Stimulated activated CD8-positive, alpha-beta memory T cell treated with anti-CD3 and anti-CD28 coated beads, Interleukin-12 subunit alpha, Interleukin-12 subunit beta, amount 100 ng/mL, for 24 hours (primary cell): ENCODE data around the gene HLA-G.

Experiments
- DNase-seq: peaks from one replicate; pipeline ENCODE4 v3.0.0-alpha.2; 2020; ENCODE audit errors: extremely low read depth

HLA-G gene

DNA sequence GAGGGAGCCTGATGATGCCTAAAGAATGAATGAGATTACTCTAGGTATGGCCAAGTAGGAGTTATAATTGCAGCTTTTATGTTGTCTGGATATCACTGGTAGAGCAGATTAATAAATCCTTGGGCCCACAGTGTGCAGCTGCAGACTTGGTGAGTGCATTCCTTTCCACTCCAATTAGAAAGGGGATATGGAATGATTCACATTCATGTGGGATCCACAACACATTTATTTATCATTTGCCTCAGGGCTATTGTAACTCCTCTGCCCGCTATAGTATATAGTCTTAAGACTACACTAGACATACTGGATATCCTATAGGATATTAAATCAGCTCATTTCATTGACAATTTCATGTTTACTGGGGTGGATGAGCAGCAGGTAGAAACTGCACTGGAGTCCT is 11.6 kb upstream of the HLA-G start:
- DNase-seq = no peak

DNA sequence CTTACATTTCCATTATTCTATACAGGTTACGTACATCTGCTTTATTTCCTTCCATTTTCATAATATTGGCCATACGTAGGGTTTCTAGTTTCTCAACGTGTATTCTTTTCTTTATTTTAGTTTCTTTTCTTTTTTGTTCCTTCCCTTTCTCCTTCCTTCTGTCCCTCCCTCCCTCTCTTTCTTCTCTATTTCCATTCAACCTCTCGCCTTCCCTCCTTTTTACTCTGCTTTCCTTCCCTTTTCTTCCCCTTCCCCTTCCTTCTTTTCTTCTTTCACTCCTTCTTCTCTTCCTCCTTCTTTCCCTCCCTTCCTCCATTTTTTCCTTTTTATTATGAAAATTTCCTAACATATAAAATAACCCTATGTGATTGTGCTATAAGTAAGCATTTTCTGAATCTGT is 8.7 kb upstream of the HLA-G start:
- no peak for DNase-seq

DNA sequence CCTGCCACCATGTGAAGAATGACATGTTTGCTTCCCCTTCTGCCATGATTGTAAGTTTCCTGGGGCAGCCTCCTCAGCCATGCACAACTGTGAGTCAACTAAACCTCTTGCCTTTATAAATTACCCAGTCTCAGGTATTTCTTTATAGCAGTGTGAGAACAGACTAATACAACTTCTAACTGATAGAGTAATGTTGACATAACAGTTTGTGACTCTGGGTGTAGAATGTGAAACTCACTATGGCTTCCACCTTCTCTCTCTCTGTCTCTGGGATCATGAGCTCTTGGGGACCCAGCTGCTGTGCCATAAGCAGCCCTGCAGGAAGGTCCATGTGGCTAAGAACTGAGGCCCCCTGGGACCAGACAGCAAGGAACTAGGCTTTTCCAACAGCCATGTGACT is 3.5 kb upstream of the HLA-G start:
- DNase-seq = no peak

DNA sequence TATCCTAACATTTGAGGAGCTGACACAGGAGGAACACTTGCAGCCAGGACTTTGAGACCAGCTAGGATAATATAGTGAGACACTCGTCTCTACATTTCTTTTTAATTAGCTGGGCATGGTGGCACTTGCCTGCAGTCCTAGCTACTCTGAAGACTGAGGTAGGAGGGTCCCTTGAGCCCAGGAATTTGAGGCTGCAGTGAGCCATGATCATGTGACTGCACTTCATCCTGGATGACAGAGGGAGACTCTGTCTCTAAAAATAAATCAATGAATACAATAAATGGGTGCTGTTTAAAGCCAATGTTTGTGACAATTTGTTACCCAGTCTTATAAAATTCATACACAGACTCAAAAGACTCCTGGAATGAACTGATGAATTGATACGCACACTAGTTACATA is 1.8 kb upstream of the HLA-G start:
- no peak for DNase-seq

DNA sequence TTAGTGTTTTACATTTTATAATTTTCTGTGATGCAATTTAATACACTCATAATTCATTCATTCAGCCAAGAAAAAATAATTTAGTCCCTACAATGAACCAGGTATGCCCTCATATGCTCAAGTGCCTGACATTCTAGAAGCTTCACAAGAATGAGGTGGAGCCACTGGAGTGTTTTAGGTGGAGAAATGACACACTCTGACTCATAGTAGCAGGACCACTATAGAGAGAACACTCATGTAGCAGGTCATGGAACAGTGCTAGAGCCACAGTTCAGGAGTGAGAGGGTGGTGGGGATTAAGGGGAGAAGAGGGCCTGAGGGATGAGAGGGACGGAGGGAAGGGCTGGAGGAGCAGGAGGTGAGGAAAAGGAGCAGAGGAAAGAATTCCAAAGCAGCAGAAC is 1.4 kb upstream of the HLA-G start:
- no peak for DNase-seq

DNA sequence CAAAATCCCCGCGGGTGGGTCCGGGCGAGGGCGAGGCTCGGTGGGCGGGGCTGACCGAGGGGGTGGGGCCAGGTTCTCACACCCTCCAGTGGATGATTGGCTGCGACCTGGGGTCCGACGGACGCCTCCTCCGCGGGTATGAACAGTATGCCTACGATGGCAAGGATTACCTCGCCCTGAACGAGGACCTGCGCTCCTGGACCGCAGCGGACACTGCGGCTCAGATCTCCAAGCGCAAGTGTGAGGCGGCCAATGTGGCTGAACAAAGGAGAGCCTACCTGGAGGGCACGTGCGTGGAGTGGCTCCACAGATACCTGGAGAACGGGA is 809 bp downstream of the HLA-G start:
- no peak for DNase-seq

DNA sequence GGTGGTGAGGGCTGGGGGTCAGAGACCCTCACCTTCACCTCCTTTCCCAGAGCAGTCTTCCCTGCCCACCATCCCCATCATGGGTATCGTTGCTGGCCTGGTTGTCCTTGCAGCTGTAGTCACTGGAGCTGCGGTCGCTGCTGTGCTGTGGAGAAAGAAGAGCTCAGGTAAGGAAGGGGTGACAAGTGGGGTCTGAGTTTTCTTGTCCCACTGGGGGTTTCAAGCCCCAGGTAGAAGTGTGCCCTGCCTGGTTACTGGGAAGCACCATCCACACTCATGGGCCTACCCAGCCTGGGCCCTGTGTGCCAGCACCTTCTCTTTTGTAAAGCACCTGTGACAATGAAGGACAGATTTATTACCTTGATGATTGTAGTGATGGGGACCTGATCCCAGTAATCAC is 2.1 kb downstream of the HLA-G start:
- no peak for DNase-seq

DNA sequence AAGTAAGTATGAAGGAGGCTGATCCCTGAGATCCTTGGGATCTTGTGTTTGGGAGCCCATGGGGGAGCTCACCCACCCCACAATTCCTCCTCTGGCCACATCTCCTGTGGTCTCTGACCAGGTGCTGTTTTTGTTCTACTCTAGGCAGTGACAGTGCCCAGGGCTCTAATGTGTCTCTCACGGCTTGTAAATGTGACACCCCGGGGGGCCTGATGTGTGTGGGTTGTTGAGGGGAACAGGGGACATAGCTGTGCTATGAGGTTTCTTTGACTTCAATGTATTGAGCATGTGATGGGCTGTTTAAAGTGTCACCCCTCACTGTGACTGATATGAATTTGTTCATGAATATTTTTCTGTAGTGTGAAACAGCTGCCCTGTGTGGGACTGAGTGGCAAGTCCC is 2.8 kb downstream of the HLA-G start:
- no peak for DNase-seq

DNA sequence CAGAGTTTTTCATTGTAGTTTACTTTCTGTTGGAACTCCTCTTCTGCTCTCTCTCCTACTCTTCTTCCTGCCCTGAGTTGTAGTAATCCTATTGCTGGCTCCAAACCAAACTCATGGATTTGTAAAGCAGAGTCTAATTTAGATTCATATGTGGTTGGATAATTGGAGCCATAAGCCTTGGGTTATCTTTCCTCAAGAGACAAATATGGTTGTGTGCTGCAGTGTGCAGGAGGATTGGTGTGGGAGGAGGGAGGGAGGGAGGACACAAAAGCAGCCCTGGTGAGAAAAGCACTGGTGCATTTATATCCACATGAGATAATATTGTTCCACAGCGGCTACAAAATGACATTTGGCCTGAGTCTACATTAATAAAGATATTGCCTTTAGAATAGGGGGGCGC is 4.2 kb downstream of the HLA-G start:
- no peak for DNase-seq

DNA sequence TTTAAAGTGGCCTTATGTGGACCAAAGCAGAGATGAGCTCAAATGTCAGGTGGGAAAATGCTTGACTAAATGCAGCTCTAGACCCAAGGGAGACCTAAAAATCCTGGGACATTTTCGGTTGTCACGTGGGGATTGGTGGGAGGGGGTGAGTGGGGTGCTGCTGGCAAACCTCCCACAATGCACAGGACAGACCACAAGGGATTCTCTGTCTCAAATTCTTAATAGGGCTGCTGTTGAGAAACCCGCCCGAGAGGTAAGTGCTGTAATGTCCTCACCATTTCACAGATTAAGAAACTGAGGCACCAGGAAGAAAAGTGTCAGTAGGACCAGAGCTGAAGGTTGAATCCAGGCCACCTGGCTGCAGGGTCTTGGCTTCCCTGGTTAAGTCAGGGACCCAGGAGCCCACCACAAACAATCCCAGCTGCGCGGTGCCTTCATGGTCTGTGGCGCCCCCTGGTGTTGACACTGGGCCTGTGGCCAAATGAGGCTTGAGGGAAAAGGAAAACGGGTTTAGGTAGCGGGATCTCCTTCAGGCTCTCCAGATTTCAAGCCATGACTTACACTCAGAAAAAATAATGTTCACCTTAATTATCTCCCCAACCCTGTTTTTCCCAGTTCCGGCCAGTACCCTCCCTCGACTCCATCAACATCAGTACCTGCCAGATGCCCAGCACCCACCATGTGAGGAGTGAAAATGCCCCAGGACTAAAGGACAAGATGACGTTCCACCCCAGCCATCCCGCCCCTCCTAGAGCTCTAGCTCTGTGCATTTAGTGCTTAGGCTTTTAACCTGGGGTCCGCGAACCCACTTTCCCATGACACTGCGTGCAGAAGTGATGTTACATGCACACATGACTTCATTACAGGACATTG is 7.2 kb downstream of the HLA-G start:
- no peak for DNase-seq

DNA sequence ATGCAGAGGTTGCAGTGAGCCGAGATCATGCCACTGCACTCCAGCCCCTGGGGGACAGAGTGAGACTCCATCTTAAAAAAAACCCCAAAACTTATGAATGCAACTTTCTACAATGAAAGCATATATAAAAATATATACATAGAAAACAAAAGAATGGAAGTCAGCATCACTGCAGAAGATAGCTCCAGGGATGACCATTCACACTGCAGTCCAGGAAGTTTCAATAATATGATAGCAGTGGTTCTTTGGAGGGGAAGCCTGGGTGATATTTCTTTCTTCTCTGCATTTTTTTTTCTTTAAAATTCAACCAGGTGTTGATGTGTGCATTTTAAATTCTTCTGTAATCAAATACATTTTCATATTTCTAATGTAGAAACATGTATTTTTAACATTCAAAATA is 12.3 kb downstream of the HLA-G start:
- DNase-seq = no peak

DNA sequence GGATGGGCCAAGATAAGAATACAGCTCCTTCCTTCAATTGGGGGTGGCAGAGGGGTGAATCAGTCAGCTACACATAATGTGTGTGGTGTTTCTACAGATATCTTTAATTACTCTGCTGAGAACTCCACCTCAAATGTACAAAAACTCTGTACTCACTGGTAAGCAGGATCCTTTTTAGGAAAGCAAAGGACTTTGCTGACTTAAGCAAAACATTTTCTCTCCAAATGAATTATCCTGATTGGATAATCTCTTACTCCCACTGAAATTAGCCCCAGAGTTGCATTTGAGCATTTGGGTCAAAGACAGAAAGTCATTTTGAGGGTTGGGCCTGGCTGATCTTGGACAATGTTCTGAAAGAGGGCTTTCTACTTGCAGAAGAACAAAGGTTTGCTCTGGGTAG is 13.4 kb downstream of the HLA-G start:
- DNase-seq = no peak

DNA sequence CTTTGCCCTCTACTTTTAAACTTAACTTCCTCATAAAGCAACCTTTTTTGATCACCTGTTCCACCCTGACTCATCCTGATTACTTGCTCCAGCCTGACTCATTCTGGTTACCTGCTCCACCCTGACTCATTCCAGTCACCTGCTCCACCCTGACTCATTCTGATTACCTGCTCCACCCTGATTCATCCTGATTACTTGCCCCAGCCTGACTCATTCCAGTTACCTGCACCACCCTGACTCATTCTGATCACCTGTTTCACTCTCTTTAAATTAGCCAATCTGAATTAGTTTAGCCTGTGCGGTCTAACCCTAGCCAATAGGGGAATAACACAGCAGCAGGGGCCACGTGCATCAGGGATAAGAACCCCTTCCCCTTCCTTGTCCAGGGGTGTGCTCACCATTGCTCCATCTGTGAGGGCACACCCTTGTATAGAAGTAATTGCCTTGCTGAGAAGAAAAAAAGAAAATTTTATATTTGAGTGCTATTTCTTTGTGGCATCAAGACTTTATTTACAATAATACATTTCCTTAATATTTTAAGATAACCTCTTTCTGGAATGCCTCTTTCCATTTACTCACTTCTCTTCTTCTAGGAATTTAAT is 17.9 kb downstream of the HLA-G start:
- no peak for DNase-seq

DNA sequence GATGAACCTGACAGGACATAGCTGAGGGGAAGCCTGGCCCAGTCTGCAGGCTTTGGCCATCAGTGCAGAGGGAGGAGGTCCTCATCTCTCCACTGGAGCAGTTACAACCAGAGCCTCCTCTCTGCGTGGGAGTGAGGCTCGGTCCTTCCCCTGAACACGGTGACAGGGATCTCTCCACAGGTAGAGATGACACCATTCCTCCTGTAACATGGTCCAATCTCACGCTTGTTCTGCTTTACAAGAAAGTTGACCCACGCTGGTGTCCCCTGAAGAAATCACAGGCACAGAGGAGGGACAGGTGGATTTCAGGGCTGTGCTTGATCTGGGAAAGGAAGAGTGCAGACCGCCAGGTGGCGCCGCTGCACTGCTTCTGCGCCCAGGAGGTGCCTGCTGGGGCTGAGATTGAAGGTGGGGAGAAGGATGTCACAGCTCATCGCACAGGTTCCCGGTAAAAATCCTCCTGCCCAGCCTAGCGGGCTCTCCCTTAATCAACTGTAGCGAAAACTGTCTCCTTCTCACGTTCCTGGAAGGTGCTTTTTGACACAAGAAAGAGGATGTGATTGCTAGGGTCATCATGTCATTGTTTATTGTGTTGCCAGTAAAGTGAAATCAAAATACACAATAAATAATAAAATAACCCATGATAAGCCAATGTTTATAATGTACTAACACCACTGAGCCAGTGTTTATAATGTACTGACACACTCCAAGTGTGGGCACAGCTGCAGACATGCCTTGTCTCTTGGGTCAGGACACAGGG is 20.4 kb downstream of the HLA-G start:
- DNase-seq = peak; percentile 58

DNA sequence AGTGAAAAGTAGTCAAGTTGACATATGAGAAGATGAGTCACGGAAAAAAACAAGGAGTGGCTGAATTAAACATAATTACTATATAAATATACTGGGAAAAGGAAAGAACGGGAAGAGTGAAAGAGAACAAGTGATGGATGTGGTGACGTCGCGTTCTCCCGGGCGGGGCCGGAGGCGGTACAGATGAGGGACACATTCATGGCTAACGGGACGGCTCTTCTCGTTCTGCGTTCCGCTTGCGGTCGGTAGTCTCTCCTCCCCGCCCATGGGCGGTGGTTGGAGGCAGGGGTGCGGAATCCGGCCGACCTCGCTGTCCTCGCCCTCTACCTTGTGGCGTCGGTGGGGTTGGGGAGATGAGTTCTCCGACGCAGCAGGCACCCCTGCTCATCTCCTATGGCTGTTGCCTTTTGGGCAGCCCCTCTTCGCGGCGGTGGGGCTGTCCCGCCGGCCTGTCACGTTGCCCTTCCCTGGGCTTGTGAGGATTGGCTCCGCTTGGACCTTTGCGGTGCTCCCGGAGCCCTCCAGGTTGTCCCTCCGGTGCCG is 22.5 kb downstream of the HLA-G start:
- no peak for DNase-seq

DNA sequence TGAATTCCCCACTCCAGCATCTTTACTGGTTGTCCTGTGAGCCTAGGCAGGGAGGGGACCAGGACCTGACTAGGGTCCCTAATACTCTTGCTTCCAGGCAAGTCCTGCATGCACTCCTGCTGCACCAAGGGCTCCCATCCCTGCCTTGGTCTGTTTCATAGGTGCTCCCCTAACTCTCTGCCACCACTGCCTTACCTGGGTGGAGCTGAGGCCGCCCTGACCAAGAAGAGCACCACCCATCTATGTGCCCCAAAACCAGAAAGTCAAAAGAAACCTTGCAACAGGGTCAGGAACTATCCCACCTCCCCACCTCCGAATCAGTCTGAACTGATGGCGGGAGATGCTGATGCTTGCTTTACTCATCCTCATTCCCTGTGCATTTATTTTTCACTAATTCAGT is 23.6 kb downstream of the HLA-G start:
- no peak for DNase-seq

DNA sequence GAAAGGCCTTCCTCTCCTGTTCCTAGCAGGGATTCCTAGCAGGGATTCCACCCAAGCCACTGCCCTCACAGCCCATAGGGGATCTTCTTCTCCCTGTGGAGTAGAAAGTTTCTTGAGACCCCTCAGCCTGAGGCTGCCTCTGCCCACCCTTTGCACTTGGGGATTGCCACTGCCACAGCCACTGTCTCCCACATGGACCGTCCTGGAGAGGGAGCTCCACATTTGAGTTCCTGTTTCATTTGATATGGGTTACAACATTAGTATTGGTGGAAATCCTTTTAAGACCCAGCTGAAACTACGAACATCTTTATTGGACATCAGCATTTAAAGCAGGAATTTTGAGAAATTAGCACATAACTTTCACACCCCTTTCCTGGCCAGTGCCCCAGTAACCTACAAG is 25.6 kb downstream of the HLA-G start:
- DNase-seq = no peak

DNA sequence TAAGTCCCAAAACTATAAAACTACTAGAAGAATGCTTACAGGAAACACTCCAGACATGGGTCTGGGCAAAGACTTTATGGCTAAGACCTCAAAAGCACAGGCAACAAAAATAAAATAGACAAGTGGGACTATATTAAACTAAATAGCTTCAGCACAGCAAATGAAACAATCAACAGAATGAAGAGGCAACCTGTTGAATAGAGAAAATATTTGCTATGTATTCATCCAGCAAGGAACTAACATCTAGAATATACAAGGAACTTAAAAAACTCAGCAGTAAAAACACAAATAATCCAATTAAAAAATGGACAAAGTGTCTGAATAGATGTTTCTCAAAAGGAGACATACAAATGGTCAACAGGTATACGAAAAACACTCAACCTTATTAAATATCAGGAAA is 30.4 kb downstream of the HLA-G start:
- DNase-seq = no peak

DNA sequence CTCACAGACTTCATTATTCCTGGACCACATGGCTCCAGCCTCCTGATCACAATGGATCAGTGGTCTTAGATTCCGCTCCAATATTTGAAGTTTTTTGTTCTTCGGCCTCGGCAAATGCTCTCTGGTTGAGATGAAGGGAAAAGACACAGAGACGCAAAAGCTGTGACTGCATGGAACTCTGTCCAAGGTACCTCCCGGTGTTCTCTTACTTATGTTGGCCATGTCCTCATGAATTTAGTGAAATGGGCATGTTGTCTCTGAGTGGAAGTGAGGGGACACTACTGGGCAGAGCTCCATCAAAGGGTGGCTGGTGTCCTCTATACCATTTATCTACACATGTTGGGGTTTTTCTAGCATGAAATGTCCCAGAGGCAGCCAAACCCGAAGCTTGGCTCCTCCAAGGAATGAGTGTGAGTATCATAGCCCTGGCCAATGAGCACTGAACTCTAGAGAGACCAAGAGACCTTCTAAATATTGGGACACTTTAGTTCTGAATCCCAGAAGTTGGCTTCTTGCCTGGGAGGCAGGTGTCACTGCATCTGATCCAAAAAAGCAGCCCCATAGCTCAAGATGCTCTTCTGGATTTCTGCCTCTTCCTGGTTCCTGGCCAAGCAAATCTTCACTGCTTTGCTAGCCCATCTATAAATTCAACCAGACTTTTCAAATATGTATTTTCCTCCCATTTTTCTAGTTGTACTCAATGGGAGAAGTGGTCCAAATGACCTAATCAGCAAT is 34.1 kb downstream of the HLA-G start:
- no peak for DNase-seq

DNA sequence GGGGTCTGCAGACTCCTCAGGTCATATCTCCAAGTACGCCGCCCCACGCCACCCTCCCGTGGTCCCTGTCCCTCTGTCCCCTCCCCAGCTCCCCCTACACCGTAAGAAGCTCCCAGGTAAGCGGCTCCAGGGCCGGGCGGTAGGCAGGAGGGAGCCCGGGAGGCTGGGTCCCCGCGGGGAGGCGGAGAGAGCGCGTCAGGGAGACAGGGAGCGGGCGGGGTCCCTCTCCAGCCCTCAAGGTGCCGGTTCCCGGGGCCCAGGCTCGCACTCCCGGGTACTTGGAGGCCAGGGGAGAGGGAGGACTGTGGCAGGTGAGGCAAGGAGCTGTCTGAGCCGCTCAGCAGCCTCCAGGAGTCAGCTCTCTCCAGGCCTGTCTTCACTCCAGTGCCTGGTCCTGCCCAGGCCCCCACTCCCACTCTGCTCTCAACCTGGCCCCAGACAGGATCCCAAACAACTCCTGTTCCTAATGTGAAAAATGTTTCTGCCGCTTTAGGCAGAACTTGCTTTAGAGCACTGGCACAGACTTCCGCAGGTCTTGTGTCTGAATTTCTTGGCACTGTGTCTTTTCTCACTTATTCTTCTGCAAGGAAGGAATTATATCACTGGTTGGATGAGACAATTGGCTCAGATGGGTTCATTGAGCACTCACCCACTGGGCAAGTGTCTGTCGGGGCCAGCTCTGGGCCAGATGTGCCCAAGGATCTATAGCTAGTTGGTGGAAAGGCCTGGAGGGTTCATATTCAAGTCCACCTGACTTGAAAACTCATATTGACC is 36.6 kb downstream of the HLA-G start:
- DNase-seq = no peak

DNA sequence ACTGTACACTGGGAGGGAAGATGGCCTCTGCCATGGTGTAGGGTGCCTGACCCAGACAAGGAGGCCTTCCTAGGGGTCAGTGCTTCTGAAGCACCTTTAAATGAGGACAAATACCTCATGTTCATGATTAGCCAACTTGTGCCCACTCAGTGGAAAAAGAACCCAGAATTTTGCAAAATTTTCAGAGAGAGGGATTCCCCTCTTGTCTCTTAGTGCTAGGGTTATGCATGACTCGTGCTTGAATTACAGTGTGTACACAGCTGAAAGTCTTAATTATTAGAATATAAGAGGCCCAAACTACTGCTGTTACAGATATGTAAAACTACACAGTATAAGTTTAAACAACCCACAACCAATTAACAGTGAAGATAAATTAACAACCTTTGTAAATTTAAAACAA is 38.0 kb downstream of the HLA-G start:
- DNase-seq = no peak
